GM12878 (cell line): ENCODE results near the gene CFAP161. TPM values are rescaled to one million over a fixed set of nuclear protein-coding genes. Genes with fewer than 3 reads are reported as not detected.

Source experiments
- ATAC-seq: fragments of 200-7000 bp; cut with Tn5 transposase; 3 replicates; pipeline ENCODE4 v1.9.1; 2020; ENCODE audit warnings: mild to moderate bottlenecking, moderate library complexity
- BruUV-seq: library from RNA; stranded (reverse); fragments of 400-500 nt; replicated peaks from 2 replicates; lab custom pipeline; 2021; lab: Mats Ljungman, UMichigan
- CTCF ChIA-PET: fragments of 300-600 bp; sonication (Branson Sonifier 250); formaldehyde crosslinking; extraction: SDS; loops from one replicate; lab custom pipeline; 2021; ENCODE audit warnings: inconsistent platforms; lab: Yijun Ruan, JAX
- POLR2A ChIA-PET: fragments of 350-600 bp; formaldehyde crosslinking; extraction: SDS; loops from one replicate; lab custom pipeline; 2021; ENCODE audit warnings: inconsistent platforms; lab: Charles Lee
- RAD21 ChIA-PET: fragments of 300-600 bp; sonication (Branson Sonifier 250); formaldehyde crosslinking; loops from one replicate; lab custom pipeline; 2023; ENCODE audit warnings: antibody characterized with exemption; ENCODE audit not compliant: unreplicated experiment; lab: Charles Lee
- SMC1A ChIA-PET: fragments of 300-600 bp; sonication (Branson Sonifier 250); formaldehyde crosslinking; loops from one replicate; lab custom pipeline; 2023; ENCODE audit not compliant: unreplicated experiment, uncharacterized antibody; lab: Charles Lee
- DNase-seq: peaks from one replicate; pipeline ENCODE4 v3.0.0-alpha.2; 2011; ENCODE audit warnings: low read depth, low spot score
- FAIRE-seq: peaks from 3 replicates; lab custom pipeline; 2011; peaks lifted over from hg19 to GRCh38; lab: Jason Lieb, UNC
- H2AFZ ChIP-seq: 2 replicates; pipeline ENCODE4 v1.6.0; 2011; ENCODE audit warnings: low read depth, low read length, control low read depth; ENCODE audit not compliant: control insufficient read depth
- H3K27ac ChIP-seq: 2 replicates; pipeline ENCODE4 v1.5.1; 2011; ENCODE audit warnings: control low read depth; ENCODE audit not compliant: control insufficient read depth, insufficient read depth
- H3K27me3 ChIP-seq, 2 experiments: replicated peaks in 1 of 2; 2 replicates each; pipeline versions ENCODE4 v1.6.0 to v1.6.1; 2011; ENCODE audit warnings: low read length in 1 of 2; ENCODE audit not compliant: control insufficient read depth in 2 of 2, insufficient read depth in 2 of 2
- H3K36me3 ChIP-seq, 2 experiments: 2 replicates each; pipeline ENCODE4 v1.5.1; 2011; ENCODE audit warnings: low read length in 1 of 2; ENCODE audit not compliant: control insufficient read depth in 2 of 2, insufficient read depth in 2 of 2
- H3K4me1 ChIP-seq: 2 replicates; pipeline ENCODE4 v1.6.1; 2011; ENCODE audit warnings: mild to moderate bottlenecking, low read length, moderate library complexity, mixed read lengths; ENCODE audit not compliant: control insufficient read depth, insufficient read depth
- H3K4me2 ChIP-seq: 2 replicates; pipeline ENCODE4 v1.6.0; 2011; ENCODE audit warnings: control low read depth; ENCODE audit not compliant: control insufficient read depth, insufficient read depth
- H3K4me3 ChIP-seq: fragments of 200-600 bp; sonication (generic); 2 replicates; pipeline ENCODE4 v1.5.1; 2016
- H3K79me2 ChIP-seq: 2 replicates; pipeline ENCODE4 v1.6.0; 2011; ENCODE audit warnings: low read length; ENCODE audit not compliant: control insufficient read depth, insufficient read depth
- H3K9ac ChIP-seq: 2 replicates; pipeline ENCODE4 v1.8.0; 2011; ENCODE audit warnings: low read length, control low read depth, mixed read lengths; ENCODE audit not compliant: control insufficient read depth, insufficient read depth
- H3K9me3 ChIP-seq: replicated peaks from 3 replicates; pipeline ENCODE4 v1.5.1; 2011; ENCODE audit warnings: mild to moderate bottlenecking, low read length; ENCODE audit not compliant: control insufficient read depth, insufficient read depth
- H4K20me1 ChIP-seq: 2 replicates; pipeline ENCODE4 v1.6.0; 2011; ENCODE audit not compliant: control insufficient read depth, insufficient read depth
- ATF2 ChIP-seq: IDR thresholded peaks from 2 replicates; pipeline ENCODE4 v1.6.1; 2012; ENCODE audit warnings: low read length, inconsistent platforms
- BACH1 ChIP-seq: fragments of 450-650 bp; IDR thresholded peaks from 2 replicates; pipeline ENCODE4 v1.6.1; 2017; ENCODE audit warnings: mild to moderate bottlenecking, borderline replicate concordance
- CBX5 ChIP-seq: sonication (generic); IDR thresholded peaks from 2 replicates; pipeline ENCODE4 v1.6.1; 2016; ENCODE audit warnings: low read depth, moderate library complexity, mild to moderate bottlenecking, inconsistent platforms
- CREB1 ChIP-seq: IDR thresholded peaks from 2 replicates; pipeline ENCODE4 v1.6.1; 2012; ENCODE audit warnings: low read depth, mild to moderate bottlenecking, inconsistent platforms
- CREM ChIP-seq: IDR thresholded peaks from 2 replicates; pipeline ENCODE4 v1.6.1; 2014; ENCODE audit warnings: antibody characterized with exemption, low read depth
- E2F4 ChIP-seq: IDR thresholded peaks from 2 replicates; pipeline ENCODE4 v1.6.1; 2012; ENCODE audit warnings: low read depth, low read length, improper control_type of control experiment
- JUND ChIP-seq: IDR thresholded peaks from 2 replicates; pipeline ENCODE4 v1.6.1; 2012; ENCODE audit warnings: low read depth, mild to moderate bottlenecking, low read length, improper control_type of control experiment, moderate library complexity
- MEF2B ChIP-seq: fragments of 450-650 bp; IDR thresholded peaks from 2 replicates; pipeline ENCODE4 v1.6.1; 2018; ENCODE audit warnings: mild to moderate bottlenecking, moderate library complexity; ENCODE audit not compliant: partially characterized antibody, poor library complexity, severe bottlenecking
- SKIL ChIP-seq: fragments of 450-650 bp; IDR thresholded peaks from 2 replicates; pipeline ENCODE4 v1.6.1; 2017; ENCODE audit warnings: mild to moderate bottlenecking, low read depth, inconsistent platforms; ENCODE audit not compliant: poor library complexity, severe bottlenecking
- SPI1 ChIP-seq: IDR thresholded peaks from 2 replicates; pipeline ENCODE4 v1.6.1; 2011; ENCODE audit warnings: low read depth, mild to moderate bottlenecking, low read length, moderate library complexity, borderline replicate concordance; ENCODE audit not compliant: insufficient read depth
- SUZ12 ChIP-seq: fragments of 200-600 bp; sonication (generic); IDR thresholded peaks from one replicate; pipeline ENCODE4 v1.6.1; 2018; ENCODE audit warnings: antibody characterized with exemption, mild to moderate bottlenecking; ENCODE audit not compliant: unreplicated experiment
- TCF7 ChIP-seq: IDR thresholded peaks from 2 replicates; pipeline ENCODE4 v1.6.1; 2014; ENCODE audit warnings: antibody characterized with exemption, borderline replicate concordance
- ZNF24 ChIP-seq: fragments of 450-650 bp; IDR thresholded peaks from 2 replicates; pipeline ENCODE4 v1.6.1; 2017; ENCODE audit warnings: antibody characterized with exemption, mild to moderate bottlenecking
- ZNF274 ChIP-seq: IDR thresholded peaks from one replicate; pipeline ENCODE4 v1.8.0; 2011; ENCODE audit not compliant: insufficient read length, insufficient read depth
- in situ Hi-C: fragments of 300-500 bp; cut with MboI; formaldehyde crosslinking; loops from 9 replicates; pipeline ENCODE4 v1.14.3; 2018; ENCODE audit warnings: mixed read lengths
- intact Hi-C: fragments of 100-400 bp; cut with micrococcal nuclease; formaldehyde crosslinking; loops from one replicate; pipeline ENCODE4 v1.14.2; 2022; ENCODE audit not compliant: unreplicated experiment
- polyA plus RNA-seq, 11 experiments: library from polyadenylated mRNA; depleted of rRNA in 4 of 11; unstranded in 6 of 11; stranded (reverse) in 5 of 11; fragments of >200 nt; fragmentation: Nextera tagmentation in 4 of 11; fragmentation: Illumina TruSeq in 1 of 11; extraction: Ambion mirVana in 4 of 11; extraction: Trizol in 1 of 11; gene quantifications; 1 replicate in 1 of 11; 2 replicates in 10 of 11; pipeline versions ENCODE4 v1.2.1 to v1.2.3, GENCODE V29; 2011 to 2016; ENCODE audit warnings: inconsistent platforms in 2 of 11, missing spikeins in 2 of 11, low read depth in 1 of 11
- total RNA-seq, 4 experiments: library from RNA; depleted of rRNA in 3 of 4; stranded (reverse); fragments of >200 nt in 3 of 4; fragmentation: Illumina TruSeq in 1 of 4; extraction: Trizol in 1 of 4; gene quantifications; 2 replicates each; pipeline versions ENCODE4 v1.2.1 to v1.2.3, GENCODE V29; 2013 to 2021

The CFAP161 gene
- total and polyA plus RNA-seq, 10 of the 15 experiments (the other 5 are each of a cell fraction or from before 2014, with no cell fraction given), result 0.31 TPM; not detected in 9

GRCh38 chr15:81170511-81170910, 36.4 kb downstream of the CFAP161 start (continued):
- TF ChIP-seq E2F4 (no peak), CBX5 (no peak), MEF2B (no peak), CREB1 (no peak), BACH1 (no peak), ZNF24 (no peak), SUZ12 (no peak), SKIL (no peak), ZNF274 (no peak), TCF7 (no peak)
- TF ChIP-seq, all 136 proteins: peak for 0

- H3K36me3 ChIP-seq, result no peaks in the 10 kb centered on the region
- BruUV-seq, result no TSS peak
- DNase-seq, result no peak
- no peaks in the 10 kb centered on the region for H4K20me1 ChIP-seq
- H3K4me3 ChIP-seq, result no peak overlapping the region
- H3K4me2 ChIP-seq, result no peak overlapping the region
- CTCF ChIA-PET, result interaction anchor here (2.0 to 4.0 kb wide), 2 partner anchors 15 to 95 kb away, joined by 4 to 21 read pairs; no protein-coding TSS in a partner anchor
- no peaks in the 10 kb centered on the region for H3K4me1 ChIP-seq
- H3K27ac ChIP-seq, result no peak overlapping the region
- no peaks in the 10 kb centered on the region for H3K9me3 ChIP-seq
- intact Hi-C loops (no loop called here), in situ Hi-C loops (no loop called here)
- SMC1A ChIA-PET, result interaction anchor here (0.6 kb wide), 1 partner anchor 196 kb away, joined by 3 read pairs; no protein-coding TSS in a partner anchor
- H2AFZ ChIP-seq, result no peak overlapping the region
- POLR2A ChIA-PET, result no interaction called here
- FAIRE-seq, result no peak
- RAD21 ChIA-PET, result no interaction called here
- TF ChIP-seq ATF2, result no peak
- TF ChIP-seq JUND, result no peak
- no peak for TF ChIP-seq SPI1
- TF ChIP-seq CREM, result no peak
- TF ChIP-seq, all 136 proteins: peak for 0
- ATAC-seq, result no peak
- Histone ChIP-seq H3K79me2 (no peaks in the 10 kb centered on the region), H3K27me3 (no peaks in the 10 kb centered on the region), H3K9ac (no peak overlapping the region)
Measured at GRCh38 chr15:81171286-81171685, 37.2 kb downstream of the CFAP161 start.
